Activated T-cell treated with anti-CD3 and anti-CD28 coated beads for 4 hours (primary cell): ENCODE data around the gene SLC6A2.
"Not testable (repeated sequence)": the region's sequence is repeated elsewhere in the genome, so short reads cannot be mapped to it uniquely, and the experiment has no call there.

Source experiments
- DNase-seq: peaks from one replicate; pipeline ENCODE4 v3.0.0-alpha.2; 2020

The SLC6A2 gene

DNA sequence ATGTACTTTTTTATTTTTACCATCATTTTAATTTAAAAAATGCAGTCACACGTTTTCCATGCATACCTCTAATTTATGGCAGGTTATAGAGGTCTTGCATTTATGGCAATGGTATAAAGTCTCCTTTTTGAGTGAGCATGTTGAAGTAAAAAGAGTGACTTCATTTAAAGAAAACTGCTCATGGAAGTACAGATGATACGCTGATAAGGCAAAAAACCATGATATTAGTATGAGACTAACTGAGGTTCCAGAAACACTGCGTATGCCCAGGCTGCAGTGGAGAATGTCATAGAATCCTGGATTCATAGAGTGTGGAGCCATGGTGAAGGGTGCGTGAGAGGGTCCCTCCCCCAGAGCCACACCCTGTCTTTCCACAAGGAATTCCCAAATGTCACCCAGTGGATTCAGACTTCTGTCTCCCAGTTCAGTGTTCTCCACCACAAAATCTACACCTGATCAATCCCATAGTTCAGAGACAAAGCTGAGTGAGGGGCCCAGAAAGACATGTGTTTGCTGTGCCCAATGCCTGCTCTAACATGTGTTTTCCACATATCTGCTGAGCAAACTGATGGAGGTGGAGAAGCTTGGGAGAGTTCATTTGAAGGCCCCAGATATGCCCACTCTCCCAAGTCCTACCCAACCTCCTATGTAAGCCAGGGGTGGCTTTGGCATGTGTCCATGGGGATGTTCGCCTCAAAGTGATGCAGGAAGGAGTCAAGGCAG lies 69.4 kb downstream of the SLC6A2 start:
- no peak for DNase-seq

DNA sequence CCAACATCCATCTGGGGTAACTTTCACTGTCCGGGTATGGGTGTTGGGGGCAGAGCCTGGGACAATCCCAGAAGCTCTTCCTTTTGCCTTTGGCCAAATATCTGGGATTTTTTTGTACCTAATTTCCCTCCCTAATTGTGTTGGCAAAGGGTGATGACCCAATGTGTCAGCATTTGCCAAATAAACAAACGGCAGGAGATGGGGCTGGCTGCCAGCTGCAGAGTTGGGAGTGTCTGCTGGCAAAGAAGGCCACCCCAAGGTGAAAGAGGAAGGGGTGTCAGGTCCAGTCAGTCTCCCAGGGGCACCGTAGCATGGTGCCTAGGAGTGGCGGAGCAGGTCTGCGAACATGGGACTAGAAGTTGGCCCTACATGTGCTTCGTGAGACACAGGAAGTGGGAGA lies 73.0 kb downstream of the SLC6A2 start:
- no peak for DNase-seq

DNA sequence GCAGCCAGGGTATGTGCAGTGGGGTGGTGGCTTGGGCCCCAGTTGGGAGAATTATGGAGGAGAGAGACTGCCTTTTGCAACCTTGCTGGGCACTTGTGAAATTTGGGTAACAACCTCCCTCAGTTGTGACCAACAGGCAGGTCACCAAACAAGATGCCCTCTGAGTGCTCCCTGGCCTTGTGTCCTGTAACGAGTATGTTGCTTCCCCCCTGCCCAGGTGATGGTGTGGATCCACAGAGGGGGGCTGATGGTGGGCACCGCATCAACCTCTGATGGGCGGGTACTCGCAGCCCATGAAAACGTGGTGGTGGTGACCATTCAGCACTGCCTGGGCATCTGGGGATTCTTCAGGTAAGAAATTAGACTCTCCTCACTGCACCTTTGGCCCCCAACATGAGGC lies 74.3 kb downstream of the SLC6A2 start:
- no peak for DNase-seq

DNA sequence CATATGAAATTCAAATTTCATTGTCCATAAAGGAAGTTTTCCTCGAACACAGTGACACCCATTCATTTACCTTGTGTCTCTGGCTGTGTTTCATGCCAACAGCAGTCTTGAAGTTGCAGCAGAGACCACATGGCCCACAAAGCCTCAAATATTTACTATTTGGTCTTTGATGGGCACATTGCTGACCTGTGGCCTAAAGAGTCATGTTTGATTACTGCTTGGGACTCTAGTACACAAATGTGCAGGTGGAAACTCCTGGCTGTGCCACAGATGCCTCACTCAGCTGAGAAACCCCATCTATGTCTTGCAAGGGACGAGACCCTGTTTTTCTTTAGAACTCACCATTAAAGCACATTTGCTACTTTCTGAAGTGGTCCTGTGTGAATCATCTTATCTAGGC lies 76.7 kb downstream of the SLC6A2 start:
- no peak for DNase-seq

DNA sequence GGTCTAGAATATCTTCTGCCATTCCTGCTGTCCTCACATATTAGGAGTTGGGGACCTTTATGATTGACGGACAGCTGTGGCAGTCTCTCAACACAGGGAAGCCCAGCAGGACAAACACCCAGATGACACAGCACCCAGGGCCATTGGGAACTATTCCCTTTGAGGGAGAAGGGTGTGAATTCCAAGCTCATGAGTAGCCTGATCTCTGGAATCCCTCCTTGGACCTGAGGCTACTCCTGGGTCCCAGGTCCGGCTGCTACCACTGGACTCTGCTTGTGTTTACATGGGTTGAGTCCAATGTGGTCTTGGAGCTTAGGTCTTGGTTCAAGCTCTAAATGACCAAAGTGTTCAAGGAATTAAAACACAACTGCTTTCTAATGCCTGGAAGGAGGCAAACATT lies 78.9 kb downstream of the SLC6A2 start:
- DNase-seq = no peak

GRCh38 chr16:55735120-55735781 lies 79.5 kb downstream of the SLC6A2 start:
- DNase-seq = no peak

DNA sequence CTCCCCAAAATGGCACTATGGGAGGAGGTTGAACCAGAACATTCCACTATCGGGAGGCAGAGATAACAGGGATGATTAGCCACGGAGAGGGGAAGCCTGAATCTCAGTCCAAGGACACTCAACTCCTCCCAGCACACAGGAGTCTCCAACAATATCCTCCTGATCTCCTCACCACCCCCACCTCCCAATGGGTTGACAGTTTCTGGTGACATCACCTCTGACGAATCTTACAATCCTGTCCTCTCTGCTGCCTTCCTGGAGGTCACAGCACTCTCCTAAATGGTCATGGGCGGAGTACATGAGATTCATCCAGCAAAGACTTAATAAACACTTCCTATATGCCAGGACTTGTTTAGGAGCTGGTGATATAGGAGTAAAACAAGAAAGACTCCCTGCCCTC lies 80.9 kb downstream of the SLC6A2 start:
- DNase-seq = no peak

DNA sequence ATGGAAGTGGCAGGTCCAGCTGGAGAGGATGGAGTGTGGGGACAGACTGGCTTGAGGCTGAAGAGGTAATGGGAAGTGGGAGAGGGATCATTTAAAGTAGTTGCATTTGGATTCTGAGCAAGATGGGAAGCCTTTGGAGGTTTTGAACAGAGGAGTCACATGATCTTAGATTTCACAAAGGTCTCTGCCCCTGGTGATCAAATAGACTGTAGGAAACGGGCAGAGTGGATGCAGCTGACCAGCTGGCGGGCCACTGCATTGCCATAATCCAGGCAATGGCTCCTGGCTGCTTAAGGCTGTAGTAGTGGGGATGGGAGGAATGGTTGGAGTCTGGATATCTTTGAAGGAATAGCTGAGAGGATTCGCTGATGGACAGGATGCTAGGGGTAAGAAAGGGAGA lies 81.5 kb downstream of the SLC6A2 start:
- no peak for DNase-seq

GRCh38 chr16:55737966-55738365 lies 82.2 kb downstream of the SLC6A2 start:
- no peak for DNase-seq

DNA sequence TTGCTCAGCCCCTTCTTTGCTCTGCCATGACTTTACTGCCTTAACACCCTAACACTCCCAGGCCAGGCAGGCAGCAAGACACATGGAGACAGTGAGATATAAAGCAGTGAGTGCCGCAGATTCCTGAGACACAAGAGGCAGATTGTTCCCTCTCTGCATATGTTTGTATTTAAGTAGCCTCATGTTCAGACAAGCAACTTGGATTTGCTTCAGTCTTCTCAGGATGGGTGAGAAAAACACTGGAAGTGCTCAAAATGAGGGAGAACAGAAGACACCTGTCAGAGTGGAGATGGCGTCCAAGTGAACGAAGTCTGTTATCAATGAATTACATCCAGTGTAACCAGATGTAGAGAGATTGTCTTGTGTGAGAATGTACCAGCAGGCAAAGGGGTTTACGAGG lies 90.3 kb downstream of the SLC6A2 start:
- no peak for DNase-seq

GRCh38 chr16:55747785-55748184 lies 92.0 kb downstream of the SLC6A2 start:
- DNase-seq = no peak

GRCh38 chr16:55752465-55753144 lies 96.8 kb downstream of the SLC6A2 start:
- not testable (repeated sequence) for DNase-seq

GRCh38 chr16:55753145-55753631 lies 97.4 kb downstream of the SLC6A2 start:
- not testable (repeated sequence) for DNase-seq
